ENCODE results near the gene CASK. TPM values are rescaled to one million over a fixed set of nuclear protein-coding genes. Genes with fewer than 3 reads are reported as not detected.

CASK gene
- total and polyA plus RNA-seq, 9 of the 15 experiments (the other 6 are each of a cell fraction or from before 2014, with no cell fraction given) = 1.3 to 7.4 (median 5.2) TPM

DNA sequence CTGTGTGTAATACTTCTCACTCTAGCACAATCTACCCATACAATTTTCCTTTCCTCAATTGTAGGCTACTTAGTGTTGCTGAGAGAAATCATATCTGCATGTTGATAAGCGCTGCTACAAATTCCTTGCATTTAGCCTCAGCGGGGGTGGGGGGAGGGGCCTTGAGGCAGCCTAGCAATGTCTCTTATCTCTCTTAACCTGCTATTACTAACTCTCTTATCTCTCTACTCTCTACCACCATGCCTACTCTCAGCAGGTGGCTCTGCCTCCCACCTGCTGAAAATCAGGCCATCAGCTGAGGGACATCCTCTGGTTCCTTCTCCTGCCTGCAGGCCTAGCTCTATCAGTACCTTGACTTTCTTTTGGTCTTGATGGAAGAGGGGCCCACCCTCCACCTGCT, 100.5 kb downstream of the CASK start (continued):
- TF ChIP-seq, protein P1, sequence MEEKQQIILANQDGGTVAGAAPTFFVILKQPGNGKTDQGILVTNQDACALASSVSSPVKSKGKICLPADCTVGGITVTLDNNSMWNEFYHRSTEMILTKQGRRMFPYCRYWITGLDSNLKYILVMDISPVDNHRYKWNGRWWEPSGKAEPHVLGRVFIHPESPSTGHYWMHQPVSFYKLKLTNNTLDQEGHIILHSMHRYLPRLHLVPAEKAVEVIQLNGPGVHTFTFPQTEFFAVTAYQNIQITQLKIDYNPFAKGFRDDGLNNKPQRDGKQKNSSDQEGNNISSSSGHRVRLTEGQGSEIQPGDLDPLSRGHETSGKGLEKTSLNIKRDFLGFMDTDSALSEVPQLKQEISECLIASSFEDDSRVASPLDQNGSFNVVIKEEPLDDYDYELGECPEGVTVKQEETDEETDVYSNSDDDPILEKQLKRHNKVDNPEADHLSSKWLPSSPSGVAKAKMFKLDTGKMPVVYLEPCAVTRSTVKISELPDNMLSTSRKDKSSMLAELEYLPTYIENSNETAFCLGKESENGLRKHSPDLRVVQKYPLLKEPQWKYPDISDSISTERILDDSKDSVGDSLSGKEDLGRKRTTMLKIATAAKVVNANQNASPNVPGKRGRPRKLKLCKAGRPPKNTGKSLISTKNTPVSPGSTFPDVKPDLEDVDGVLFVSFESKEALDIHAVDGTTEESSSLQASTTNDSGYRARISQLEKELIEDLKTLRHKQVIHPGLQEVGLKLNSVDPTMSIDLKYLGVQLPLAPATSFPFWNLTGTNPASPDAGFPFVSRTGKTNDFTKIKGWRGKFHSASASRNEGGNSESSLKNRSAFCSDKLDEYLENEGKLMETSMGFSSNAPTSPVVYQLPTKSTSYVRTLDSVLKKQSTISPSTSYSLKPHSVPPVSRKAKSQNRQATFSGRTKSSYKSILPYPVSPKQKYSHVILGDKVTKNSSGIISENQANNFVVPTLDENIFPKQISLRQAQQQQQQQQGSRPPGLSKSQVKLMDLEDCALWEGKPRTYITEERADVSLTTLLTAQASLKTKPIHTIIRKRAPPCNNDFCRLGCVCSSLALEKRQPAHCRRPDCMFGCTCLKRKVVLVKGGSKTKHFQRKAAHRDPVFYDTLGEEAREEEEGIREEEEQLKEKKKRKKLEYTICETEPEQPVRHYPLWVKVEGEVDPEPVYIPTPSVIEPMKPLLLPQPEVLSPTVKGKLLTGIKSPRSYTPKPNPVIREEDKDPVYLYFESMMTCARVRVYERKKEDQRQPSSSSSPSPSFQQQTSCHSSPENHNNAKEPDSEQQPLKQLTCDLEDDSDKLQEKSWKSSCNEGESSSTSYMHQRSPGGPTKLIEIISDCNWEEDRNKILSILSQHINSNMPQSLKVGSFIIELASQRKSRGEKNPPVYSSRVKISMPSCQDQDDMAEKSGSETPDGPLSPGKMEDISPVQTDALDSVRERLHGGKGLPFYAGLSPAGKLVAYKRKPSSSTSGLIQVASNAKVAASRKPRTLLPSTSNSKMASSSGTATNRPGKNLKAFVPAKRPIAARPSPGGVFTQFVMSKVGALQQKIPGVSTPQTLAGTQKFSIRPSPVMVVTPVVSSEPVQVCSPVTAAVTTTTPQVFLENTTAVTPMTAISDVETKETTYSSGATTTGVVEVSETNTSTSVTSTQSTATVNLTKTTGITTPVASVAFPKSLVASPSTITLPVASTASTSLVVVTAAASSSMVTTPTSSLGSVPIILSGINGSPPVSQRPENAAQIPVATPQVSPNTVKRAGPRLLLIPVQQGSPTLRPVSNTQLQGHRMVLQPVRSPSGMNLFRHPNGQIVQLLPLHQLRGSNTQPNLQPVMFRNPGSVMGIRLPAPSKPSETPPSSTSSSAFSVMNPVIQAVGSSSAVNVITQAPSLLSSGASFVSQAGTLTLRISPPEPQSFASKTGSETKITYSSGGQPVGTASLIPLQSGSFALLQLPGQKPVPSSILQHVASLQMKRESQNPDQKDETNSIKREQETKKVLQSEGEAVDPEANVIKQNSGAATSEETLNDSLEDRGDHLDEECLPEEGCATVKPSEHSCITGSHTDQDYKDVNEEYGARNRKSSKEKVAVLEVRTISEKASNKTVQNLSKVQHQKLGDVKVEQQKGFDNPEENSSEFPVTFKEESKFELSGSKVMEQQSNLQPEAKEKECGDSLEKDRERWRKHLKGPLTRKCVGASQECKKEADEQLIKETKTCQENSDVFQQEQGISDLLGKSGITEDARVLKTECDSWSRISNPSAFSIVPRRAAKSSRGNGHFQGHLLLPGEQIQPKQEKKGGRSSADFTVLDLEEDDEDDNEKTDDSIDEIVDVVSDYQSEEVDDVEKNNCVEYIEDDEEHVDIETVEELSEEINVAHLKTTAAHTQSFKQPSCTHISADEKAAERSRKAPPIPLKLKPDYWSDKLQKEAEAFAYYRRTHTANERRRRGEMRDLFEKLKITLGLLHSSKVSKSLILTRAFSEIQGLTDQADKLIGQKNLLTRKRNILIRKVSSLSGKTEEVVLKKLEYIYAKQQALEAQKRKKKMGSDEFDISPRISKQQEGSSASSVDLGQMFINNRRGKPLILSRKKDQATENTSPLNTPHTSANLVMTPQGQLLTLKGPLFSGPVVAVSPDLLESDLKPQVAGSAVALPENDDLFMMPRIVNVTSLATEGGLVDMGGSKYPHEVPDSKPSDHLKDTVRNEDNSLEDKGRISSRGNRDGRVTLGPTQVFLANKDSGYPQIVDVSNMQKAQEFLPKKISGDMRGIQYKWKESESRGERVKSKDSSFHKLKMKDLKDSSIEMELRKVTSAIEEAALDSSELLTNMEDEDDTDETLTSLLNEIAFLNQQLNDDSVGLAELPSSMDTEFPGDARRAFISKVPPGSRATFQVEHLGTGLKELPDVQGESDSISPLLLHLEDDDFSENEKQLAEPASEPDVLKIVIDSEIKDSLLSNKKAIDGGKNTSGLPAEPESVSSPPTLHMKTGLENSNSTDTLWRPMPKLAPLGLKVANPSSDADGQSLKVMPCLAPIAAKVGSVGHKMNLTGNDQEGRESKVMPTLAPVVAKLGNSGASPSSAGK (IDR thresholded peaks at IDR 0.05) = no peak
- TF ChIP-seq, protein P2, sequence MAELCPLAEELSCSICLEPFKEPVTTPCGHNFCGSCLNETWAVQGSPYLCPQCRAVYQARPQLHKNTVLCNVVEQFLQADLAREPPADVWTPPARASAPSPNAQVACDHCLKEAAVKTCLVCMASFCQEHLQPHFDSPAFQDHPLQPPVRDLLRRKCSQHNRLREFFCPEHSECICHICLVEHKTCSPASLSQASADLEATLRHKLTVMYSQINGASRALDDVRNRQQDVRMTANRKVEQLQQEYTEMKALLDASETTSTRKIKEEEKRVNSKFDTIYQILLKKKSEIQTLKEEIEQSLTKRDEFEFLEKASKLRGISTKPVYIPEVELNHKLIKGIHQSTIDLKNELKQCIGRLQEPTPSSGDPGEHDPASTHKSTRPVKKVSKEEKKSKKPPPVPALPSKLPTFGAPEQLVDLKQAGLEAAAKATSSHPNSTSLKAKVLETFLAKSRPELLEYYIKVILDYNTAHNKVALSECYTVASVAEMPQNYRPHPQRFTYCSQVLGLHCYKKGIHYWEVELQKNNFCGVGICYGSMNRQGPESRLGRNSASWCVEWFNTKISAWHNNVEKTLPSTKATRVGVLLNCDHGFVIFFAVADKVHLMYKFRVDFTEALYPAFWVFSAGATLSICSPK (IDR thresholded peaks at IDR 0.05; ENCODE audit: borderline replicate concordance) = no peak
